Calu3 (cell line): ENCODE data around the gene TNIK. TPM values are rescaled to one million over a fixed set of nuclear protein-coding genes. Genes with fewer than 3 reads are reported as not detected.

Experiments used
- BruUV-seq: library from RNA; stranded (reverse); fragments of 400-500 nt; replicated peaks from 2 replicates; lab custom pipeline; 2021; lab: Mats Ljungman, UMichigan
- CTCF ChIA-PET: fragments of 300-600 bp; sonication (Branson Sonifier 250); formaldehyde crosslinking; loops from one replicate; lab custom pipeline; 2022; ENCODE audit warnings: antibody characterized with exemption; lab: Charles Lee
- DNase-seq: peaks from one replicate; pipeline ENCODE4 v3.0.0; 2022
- H3K27ac Mint-ChIP-seq: one replicate; pipeline ENCODE4 v1.8.0; 2022; ENCODE audit warnings: mixed read lengths; ENCODE audit not compliant: unreplicated experiment
- H3K27me3 Mint-ChIP-seq: one replicate; pipeline ENCODE4 v1.8.0; 2022; ENCODE audit warnings: mixed read lengths; ENCODE audit not compliant: unreplicated experiment
- H3K36me3 Mint-ChIP-seq: one replicate; pipeline ENCODE4 v1.8.0; 2022; ENCODE audit warnings: mild to moderate bottlenecking, moderate library complexity, mixed read lengths; ENCODE audit not compliant: insufficient read depth, unreplicated experiment
- H3K4me1 Mint-ChIP-seq: one replicate; pipeline ENCODE4 v1.8.0; 2022; ENCODE audit warnings: mild to moderate bottlenecking, low read depth, mixed read lengths; ENCODE audit not compliant: unreplicated experiment
- H3K4me3 Mint-ChIP-seq: one replicate; pipeline ENCODE4 v1.8.0; 2022; ENCODE audit warnings: mild to moderate bottlenecking, low read depth, moderate library complexity, mixed read lengths; ENCODE audit not compliant: unreplicated experiment
- H3K9me3 Mint-ChIP-seq: one replicate; pipeline ENCODE4 v1.8.0; 2022; ENCODE audit warnings: low read depth, mixed read lengths; ENCODE audit not compliant: unreplicated experiment
- intact Hi-C: fragments of 100-400 bp; cut with micrococcal nuclease; formaldehyde crosslinking; loops from one replicate; pipeline ENCODE4 v1.10.0; 2022; ENCODE audit not compliant: unreplicated experiment
- total RNA-seq: library from RNA; stranded (reverse); gene quantifications from 2 replicates; pipeline ENCODE4 v1.2.3, GENCODE V29; 2022
- TF ChIP-seq, protein P1 (sequence below): fragments of 200-600 bp; IDR thresholded peaks from one replicate; pipeline ENCODE4 v1.8.0; 2022; ENCODE audit warnings: antibody characterized with exemption; ENCODE audit not compliant: unreplicated experiment

TNIK gene
- total RNA-seq, 1 experiment from 2014 or later = 19.7 TPM

DNA sequence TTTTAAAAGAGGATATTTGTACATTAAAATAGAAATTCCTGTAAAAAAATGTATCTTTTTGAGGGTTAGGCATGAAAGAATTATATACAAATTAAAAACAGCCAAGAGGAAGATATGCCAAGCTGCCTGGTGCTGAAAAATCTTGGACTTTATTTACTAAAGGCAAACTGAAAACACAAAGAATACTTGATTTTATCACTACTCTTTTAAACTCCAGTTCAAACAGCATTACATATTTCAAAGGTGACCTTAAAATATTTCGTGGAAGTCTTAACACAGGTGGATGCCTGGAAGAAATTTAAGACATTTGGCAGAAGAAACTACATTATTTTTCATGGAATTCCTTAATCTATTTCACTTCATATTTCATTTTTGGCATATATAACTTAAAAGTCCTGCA lies 332.6 kb downstream of the TNIK start:
- CTCF ChIA-PET = no interaction called here
- no peak for DNase-seq
- H3K4me3 Mint-ChIP-seq = no peak overlapping the region
- TF ChIP-seq, protein P1, sequence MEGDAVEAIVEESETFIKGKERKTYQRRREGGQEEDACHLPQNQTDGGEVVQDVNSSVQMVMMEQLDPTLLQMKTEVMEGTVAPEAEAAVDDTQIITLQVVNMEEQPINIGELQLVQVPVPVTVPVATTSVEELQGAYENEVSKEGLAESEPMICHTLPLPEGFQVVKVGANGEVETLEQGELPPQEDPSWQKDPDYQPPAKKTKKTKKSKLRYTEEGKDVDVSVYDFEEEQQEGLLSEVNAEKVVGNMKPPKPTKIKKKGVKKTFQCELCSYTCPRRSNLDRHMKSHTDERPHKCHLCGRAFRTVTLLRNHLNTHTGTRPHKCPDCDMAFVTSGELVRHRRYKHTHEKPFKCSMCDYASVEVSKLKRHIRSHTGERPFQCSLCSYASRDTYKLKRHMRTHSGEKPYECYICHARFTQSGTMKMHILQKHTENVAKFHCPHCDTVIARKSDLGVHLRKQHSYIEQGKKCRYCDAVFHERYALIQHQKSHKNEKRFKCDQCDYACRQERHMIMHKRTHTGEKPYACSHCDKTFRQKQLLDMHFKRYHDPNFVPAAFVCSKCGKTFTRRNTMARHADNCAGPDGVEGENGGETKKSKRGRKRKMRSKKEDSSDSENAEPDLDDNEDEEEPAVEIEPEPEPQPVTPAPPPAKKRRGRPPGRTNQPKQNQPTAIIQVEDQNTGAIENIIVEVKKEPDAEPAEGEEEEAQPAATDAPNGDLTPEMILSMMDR = no peak
- no peaks in the 10 kb centered on the region for H3K36me3 Mint-ChIP-seq
- intact Hi-C loops = no loop called here
- no peaks in the 10 kb centered on the region for H3K9me3 Mint-ChIP-seq
- no peaks in the 10 kb centered on the region for H3K27me3 Mint-ChIP-seq
- no peak overlapping the region for H3K27ac Mint-ChIP-seq
- no TSS peak for BruUV-seq
- peaks cover 19% of the 10 kb centered on the region for H3K4me1 Mint-ChIP-seq

DNA sequence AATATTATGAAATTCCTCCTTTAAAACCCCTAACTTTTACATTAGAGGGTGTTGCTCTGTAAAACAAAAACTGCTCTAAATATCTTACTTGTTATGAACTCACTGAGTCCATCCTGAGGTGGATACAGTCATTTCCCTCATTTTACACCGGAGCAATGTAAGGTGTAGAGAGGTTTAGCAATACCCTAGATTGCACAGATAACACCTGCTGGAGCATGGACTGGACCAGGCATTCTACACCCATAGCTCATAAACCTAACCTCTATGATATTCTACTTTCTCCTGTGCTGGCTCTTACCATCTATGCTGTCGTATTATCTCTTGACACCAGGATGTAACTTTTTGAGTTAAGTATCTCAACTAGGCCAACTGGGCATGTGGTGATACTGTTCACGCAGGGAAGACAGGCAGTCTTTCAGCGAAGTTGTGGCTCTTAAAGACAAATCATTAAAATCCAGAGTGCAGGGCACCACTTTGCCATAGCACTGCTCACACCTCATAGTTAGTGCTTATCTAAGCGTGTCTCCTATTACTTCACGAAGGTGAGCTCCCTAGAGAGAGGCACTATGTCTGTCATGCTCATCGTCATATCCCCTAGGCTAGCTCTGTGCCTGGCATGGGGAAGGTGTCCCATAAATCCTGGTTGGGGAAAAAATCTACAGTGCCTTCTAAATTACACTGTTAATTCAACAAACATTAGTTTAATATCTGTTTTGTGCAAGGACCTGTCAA lies 333.6 kb downstream of the TNIK start:
- TF ChIP-seq, protein P1 = no peak
- H3K9me3 Mint-ChIP-seq = no peaks in the 10 kb centered on the region
- BruUV-seq = no TSS peak
- intact Hi-C loops = no loop called here
- no peak overlapping the region for H3K4me3 Mint-ChIP-seq
- H3K4me1 Mint-ChIP-seq = peaks cover 19% of the 10 kb centered on the region
- H3K27ac Mint-ChIP-seq = no peak overlapping the region
- no peaks in the 10 kb centered on the region for H3K27me3 Mint-ChIP-seq
- no peaks in the 10 kb centered on the region for H3K36me3 Mint-ChIP-seq
- DNase-seq = no peak
- CTCF ChIA-PET = interaction anchor here (0.7 to 1.0 kb wide), 2 partner anchors 10 to 13 kb away, joined by 3 read pairs; no protein-coding TSS in a partner anchor

- intact Hi-C loops = no loop called here
- H3K9me3 Mint-ChIP-seq = no peaks in the 10 kb centered on the region
- H3K27me3 Mint-ChIP-seq = no peaks in the 10 kb centered on the region
- H3K4me1 Mint-ChIP-seq = peaks cover 11% of the 10 kb centered on the region
- TF ChIP-seq, protein P1 = no peak
- H3K4me3 Mint-ChIP-seq = no peak overlapping the region
- no peak overlapping the region for H3K27ac Mint-ChIP-seq
- DNase-seq = no peak
- BruUV-seq = no TSS peak
- CTCF ChIA-PET = no interaction called here
- no peaks in the 10 kb centered on the region for H3K36me3 Mint-ChIP-seq
Observed at GRCh38 chr3:171125010-171125409, 335.2 kb downstream of the TNIK start.

DNA sequence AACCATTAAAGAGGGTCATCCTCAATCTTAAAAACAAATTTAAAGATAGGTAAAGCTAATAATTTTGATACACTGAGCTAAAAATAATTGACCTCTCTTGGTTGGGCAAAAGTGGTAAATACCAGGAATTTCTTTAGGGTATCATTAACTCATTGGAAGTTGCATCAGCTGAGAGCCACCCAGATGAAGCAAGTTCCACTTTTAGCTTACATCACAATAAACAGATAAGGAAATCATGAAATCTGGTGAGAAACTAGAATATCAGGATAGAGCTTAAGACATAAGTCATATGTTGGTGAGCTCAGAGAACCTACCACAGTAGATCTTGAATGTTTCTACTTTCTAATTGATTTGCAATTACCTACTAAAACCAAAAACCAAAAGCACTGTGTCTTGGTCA lies 336.3 kb downstream of the TNIK start:
- TF ChIP-seq, protein P1 = no peak
- no peak overlapping the region for H3K4me3 Mint-ChIP-seq
- no peaks in the 10 kb centered on the region for H3K36me3 Mint-ChIP-seq
- CTCF ChIA-PET = no interaction called here
- H3K4me1 Mint-ChIP-seq = no peaks in the 10 kb centered on the region
- intact Hi-C loops = no loop called here
- no peaks in the 10 kb centered on the region for H3K27me3 Mint-ChIP-seq
- no TSS peak for BruUV-seq
- no peak overlapping the region for H3K27ac Mint-ChIP-seq
- peaks cover 2% of the 10 kb centered on the region for H3K9me3 Mint-ChIP-seq
- no peak for DNase-seq
